ENCODE results near the gene VAC14.

GRCh38 chr16:70701036-70701435 lies 99.9 kb downstream of the VAC14 start:
- TF ChIP-seq, protein P1, sequence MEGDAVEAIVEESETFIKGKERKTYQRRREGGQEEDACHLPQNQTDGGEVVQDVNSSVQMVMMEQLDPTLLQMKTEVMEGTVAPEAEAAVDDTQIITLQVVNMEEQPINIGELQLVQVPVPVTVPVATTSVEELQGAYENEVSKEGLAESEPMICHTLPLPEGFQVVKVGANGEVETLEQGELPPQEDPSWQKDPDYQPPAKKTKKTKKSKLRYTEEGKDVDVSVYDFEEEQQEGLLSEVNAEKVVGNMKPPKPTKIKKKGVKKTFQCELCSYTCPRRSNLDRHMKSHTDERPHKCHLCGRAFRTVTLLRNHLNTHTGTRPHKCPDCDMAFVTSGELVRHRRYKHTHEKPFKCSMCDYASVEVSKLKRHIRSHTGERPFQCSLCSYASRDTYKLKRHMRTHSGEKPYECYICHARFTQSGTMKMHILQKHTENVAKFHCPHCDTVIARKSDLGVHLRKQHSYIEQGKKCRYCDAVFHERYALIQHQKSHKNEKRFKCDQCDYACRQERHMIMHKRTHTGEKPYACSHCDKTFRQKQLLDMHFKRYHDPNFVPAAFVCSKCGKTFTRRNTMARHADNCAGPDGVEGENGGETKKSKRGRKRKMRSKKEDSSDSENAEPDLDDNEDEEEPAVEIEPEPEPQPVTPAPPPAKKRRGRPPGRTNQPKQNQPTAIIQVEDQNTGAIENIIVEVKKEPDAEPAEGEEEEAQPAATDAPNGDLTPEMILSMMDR (IDR thresholded peaks at IDR 0.05) = no peak
- TF ChIP-seq TCF12 (IDR thresholded peaks at IDR 0.05) = no peak
- TF ChIP-seq EP300 (IDR thresholded peaks at IDR 0.05; ENCODE audit: borderline replicate concordance in 1 of 2, low read depth in 1 of 2, low read length in 1 of 2) = no peak

All from SK-N-SH (cell line).